Lower lobe of right lung (tissue), 2 donors: ENCODE measurements around the gene IL1RN. TPM values are rescaled to one million over a fixed set of nuclear protein-coding genes. Genes with fewer than 3 reads are reported as not detected.

Experiments
- ATAC-seq, 2 donors: fragments of 200-7000 bp; cut with Tn5 transposase; one replicate each; pipeline ENCODE4 v1.9.1; 2020 to 2022; ENCODE audit warnings: mild to moderate bottlenecking in 2 of 2, moderate library complexity in 2 of 2
- DNase-seq: peaks from one replicate; pipeline ENCODE4 v3.0.0-alpha.2; 2020
- H3K27ac ChIP-seq: fragments of 200-600 bp; one replicate; pipeline ENCODE4 v1.8.0; 2022
- H3K27me3 ChIP-seq: fragments of 200-600 bp; one replicate; pipeline ENCODE4 v1.8.0; 2022; ENCODE audit warnings: low read depth
- H3K36me3 ChIP-seq: fragments of 200-600 bp; one replicate; pipeline ENCODE4 v1.8.0; 2022; ENCODE audit warnings: mild to moderate bottlenecking
- H3K4me1 ChIP-seq: fragments of 200-600 bp; one replicate; pipeline ENCODE4 v1.8.0; 2022
- H3K4me3 ChIP-seq: fragments of 200-600 bp; one replicate; pipeline ENCODE4 v1.8.0; 2022; ENCODE audit warnings: mild to moderate bottlenecking
- H3K9me3 ChIP-seq: fragments of 200-600 bp; one replicate; pipeline ENCODE4 v1.8.0; 2022
- CTCF ChIP-seq: fragments of 200-600 bp; IDR thresholded peaks from one replicate; pipeline ENCODE4 v1.8.0; 2022; ENCODE audit warnings: antibody characterized with exemption, mild to moderate bottlenecking
- intact Hi-C: fragments of 100-400 bp; cut with DNase I; formaldehyde crosslinking; loops from one replicate; pipeline ENCODE4 v1.11.0; 2022
- total RNA-seq: library from RNA; stranded (reverse); fragmentation: NEBNext Ultra II Directional; extraction: Animal tissue kit (Norgen Biotek cat#: 25700); gene quantifications from one replicate; pipeline ENCODE4 v1.2.1, GENCODE V29; 2021
- donor health status: DM: no; HTN: yes; CAD: no; lungs with severe emphysema.

IL1RN gene
- total RNA-seq, 1 donor from 2014 or later: 20.1 TPM

GRCh38 chr2:113160248-113160647, 32.9 kb downstream of the IL1RN start:
- no peak overlapping the region for H3K4me3 ChIP-seq
- DNase-seq (no peak), ATAC-seq (no peak)
- H3K4me1 ChIP-seq: peaks cover 17% of the 10 kb centered on the region
- no peaks in the 10 kb centered on the region for H3K36me3 ChIP-seq
- H3K9me3 ChIP-seq: no peaks in the 10 kb centered on the region
- TF ChIP-seq CTCF: no peak
- H3K27me3 ChIP-seq: peaks cover 5% of the 10 kb centered on the region
- intact Hi-C loops: no loop called here
- no peak overlapping the region for H3K27ac ChIP-seq

GRCh38 chr2:113160962-113161361, 33.6 kb downstream of the IL1RN start:
- Histone ChIP-seq H3K9me3 (no peaks in the 10 kb centered on the region), H3K27me3 (peaks cover 5% of the 10 kb centered on the region), H3K27ac (no peak overlapping the region), H3K4me1 (peaks cover 17% of the 10 kb centered on the region), H3K4me3 (no peak overlapping the region), H3K36me3 (no peaks in the 10 kb centered on the region)
- TF ChIP-seq CTCF: no peak
- intact Hi-C loops: no loop called here
- ATAC-seq (no peak), DNase-seq (no peak)

GRCh38 chr2:113162173-113162572, 34.8 kb downstream of the IL1RN start:
- no peak for DNase-seq

GRCh38 chr2:113162869-113163268, 35.5 kb downstream of the IL1RN start:
- Histone ChIP-seq H3K9me3 (no peaks in the 10 kb centered on the region), H3K4me3 (no peak overlapping the region), H3K27ac (no peak overlapping the region), H3K27me3 (peaks cover 1% of the 10 kb centered on the region), H3K36me3 (no peaks in the 10 kb centered on the region), H3K4me1 (peaks cover 19% of the 10 kb centered on the region)
- TF ChIP-seq CTCF: no peak
- DNase-seq (no peak), ATAC-seq (no peak)
- intact Hi-C loops: no loop called here

More at GRCh38 chr2:113162173-113162572, 34.8 kb downstream of the IL1RN start:
- no peak for TF ChIP-seq CTCF
- Histone ChIP-seq H3K9me3 (no peaks in the 10 kb centered on the region), H3K4me1 (peaks cover 15% of the 10 kb centered on the region), H3K27me3 (peaks cover 5% of the 10 kb centered on the region), H3K36me3 (no peaks in the 10 kb centered on the region), H3K27ac (no peak overlapping the region), H3K4me3 (no peak overlapping the region)
- no peak for ATAC-seq
- intact Hi-C loops: no loop called here

GRCh38 chr2:113164215-113164929, 37.0 kb downstream of the IL1RN start:
- no peaks in the 10 kb centered on the region for H3K27me3 ChIP-seq
- ATAC-seq: no peak
- intact Hi-C loops: no loop called here
- no peak for DNase-seq
- H3K4me3 ChIP-seq: no peak overlapping the region
- H3K36me3 ChIP-seq: no peaks in the 10 kb centered on the region
- H3K27ac ChIP-seq: no peak overlapping the region
- peaks cover 17% of the 10 kb centered on the region for H3K4me1 ChIP-seq
- TF ChIP-seq CTCF: no peak
- H3K9me3 ChIP-seq: no peaks in the 10 kb centered on the region
